Endothelial cell of umbilical vein (primary cell): ENCODE data around the gene MOCS1. TPM values are rescaled to one million over a fixed set of nuclear protein-coding genes. Genes with fewer than 3 reads are reported as not detected.

Source experiments
- BruUV-seq: library from RNA; stranded (reverse); fragments of 400-500 nt; replicated peaks from 2 replicates; lab custom pipeline; 2021; lab: Mats Ljungman, UMichigan
- CTCF ChIA-PET: fragments of 300-600, 350-600 bp; sonication (Branson Sonifier 250); formaldehyde crosslinking; loops from one replicate; lab custom pipeline; 2021; ENCODE audit warnings: antibody characterized with exemption, inconsistent platforms; lab: Charles Lee
- POLR2A ChIA-PET: fragments of 300-600, 350-600 bp; sonication (Branson Sonifier 250); formaldehyde crosslinking; loops from one replicate; lab custom pipeline; 2021; ENCODE audit warnings: antibody characterized with exemption, inconsistent platforms; lab: Charles Lee
- DNase-seq: peaks from one replicate; pipeline ENCODE4 v3.0.0-alpha.2; 2011; ENCODE audit warnings: low read depth, low spot score
- FAIRE-seq: peaks from 2 replicates; lab custom pipeline; 2011; peaks lifted over from hg19 to GRCh38; lab: Jason Lieb, UNC
- H2AFZ ChIP-seq: 2 replicates; pipeline ENCODE4 v1.6.0; 2012; ENCODE audit warnings: low read depth, low read length, control low read depth, inconsistent platforms
- H3K27ac ChIP-seq: 2 replicates; pipeline ENCODE4 v1.5.1; 2011; ENCODE audit warnings: low read depth, mild to moderate bottlenecking, control low read depth, low read length, moderate library complexity; ENCODE audit not compliant: insufficient read depth
- H3K27me3 ChIP-seq, 2 experiments: 2 replicates each; pipeline versions ENCODE4 v1.6.0 to v1.6.1; 2011; ENCODE audit warnings: low read length in 2 of 2, mixed read lengths in 1 of 2; ENCODE audit not compliant: control insufficient read depth in 2 of 2, insufficient read depth in 2 of 2
- H3K36me3 ChIP-seq, 2 experiments: 2 replicates in 1 of 2; 3 replicates in 1 of 2; pipeline ENCODE4 v1.5.1; 2011; ENCODE audit warnings: low read length in 2 of 2, mild to moderate bottlenecking in 1 of 2, moderate library complexity in 1 of 2; ENCODE audit not compliant: control insufficient read depth in 2 of 2, insufficient read depth in 2 of 2; ENCODE audit errors: extremely low read depth in 1 of 2
- H3K4me1 ChIP-seq: 3 replicates; pipeline ENCODE4 v1.5.1; 2011; ENCODE audit warnings: mild to moderate bottlenecking, low read length; ENCODE audit not compliant: control insufficient read depth, insufficient read depth; ENCODE audit errors: extremely low read depth
- H3K4me2 ChIP-seq: 2 replicates; pipeline ENCODE4 v1.6.1; 2011; ENCODE audit warnings: low read length, control low read depth, mixed read lengths; ENCODE audit not compliant: insufficient read depth
- H3K4me3 ChIP-seq, 3 experiments: fragments of 200-600 bp in 1 of 3; sonication (generic), shearing (Covaris generic) in 1 of 3; replicated peaks in 1 of 3; 2 replicates each; pipeline ENCODE4 v1.5.1; 2011 to 2016; ENCODE audit warnings: control low read depth in 3 of 3, low read length in 3 of 3, mild to moderate bottlenecking in 2 of 3, inconsistent platforms in 1 of 3, low read depth in 1 of 3, moderate library complexity in 1 of 3; ENCODE audit not compliant: insufficient read depth in 1 of 3
- H3K79me2 ChIP-seq: 2 replicates; pipeline ENCODE4 v1.6.0; 2012; ENCODE audit warnings: low read length, inconsistent platforms; ENCODE audit not compliant: control insufficient read depth, insufficient read depth
- H3K9ac ChIP-seq: replicated peaks from 2 replicates; pipeline ENCODE3; 2011; ENCODE audit warnings: low read length, control low read depth; ENCODE audit not compliant: insufficient read depth; ENCODE audit errors: extremely low read depth
- H3K9me1 ChIP-seq: replicated peaks from 3 replicates; pipeline ENCODE4 v1.6.0; 2011; ENCODE audit warnings: mild to moderate bottlenecking, low read length; ENCODE audit not compliant: control insufficient read depth, insufficient read depth; ENCODE audit errors: extremely low read depth
- H3K9me3 ChIP-seq: replicated peaks from 2 replicates; pipeline ENCODE4 v1.5.1; 2012; ENCODE audit warnings: low read length, inconsistent platforms; ENCODE audit not compliant: control insufficient read depth, insufficient read depth
- H4K20me1 ChIP-seq: replicated peaks from 2 replicates; pipeline ENCODE3; 2011; ENCODE audit warnings: mild to moderate bottlenecking, low read length; ENCODE audit not compliant: control insufficient read depth, insufficient read depth; ENCODE audit errors: extremely low read depth
- EZH2 ChIP-seq: IDR thresholded peaks from 2 replicates; pipeline ENCODE4 v1.6.1; 2012; ENCODE audit warnings: borderline replicate concordance, low read depth, mild to moderate bottlenecking, moderate library complexity, low read length, inconsistent platforms; ENCODE audit not compliant: severe bottlenecking
- FOS ChIP-seq: IDR thresholded peaks from 2 replicates; pipeline ENCODE4 v1.6.1; 2011; ENCODE audit warnings: mild to moderate bottlenecking, low read length, moderate library complexity, borderline replicate concordance; ENCODE audit not compliant: insufficient read depth
- GATA2 ChIP-seq: IDR thresholded peaks from 2 replicates; pipeline ENCODE4 v1.7.0; 2011; ENCODE audit warnings: low read depth, mild to moderate bottlenecking, moderate library complexity, mixed read lengths, low read length; ENCODE audit not compliant: insufficient read length, insufficient read depth
- JUN ChIP-seq: IDR thresholded peaks from 2 replicates; pipeline ENCODE4 v1.6.1; 2011; ENCODE audit warnings: borderline replicate concordance, low read depth; ENCODE audit not compliant: insufficient read length, insufficient read depth
- MYC ChIP-seq: IDR thresholded peaks from one replicate; pipeline ENCODE4 v1.6.1; 2011; ENCODE audit warnings: mild to moderate bottlenecking, low read depth, low read length
- POLR2A ChIP-seq: IDR thresholded peaks from 2 replicates; pipeline ENCODE4 v1.6.1; 2012; ENCODE audit warnings: low read depth, mild to moderate bottlenecking, control low read depth, low read length
- POLR2AphosphoS5 ChIP-seq: IDR thresholded peaks from 2 replicates; pipeline ENCODE4 v1.6.1; 2012; ENCODE audit warnings: low read depth, mild to moderate bottlenecking, control low read depth, low read length, moderate library complexity; ENCODE audit not compliant: insufficient read depth
- dilution Hi-C: fragments of 300-500 bp; cut with MboI; formaldehyde crosslinking; loops from one replicate; pipeline ENCODE4 v1.15.0; 2019; ENCODE audit warnings: low sequenced_read_pairs; ENCODE audit not compliant: extremely low pct_ligation_motif_present
- intact Hi-C: fragments of 100-400 bp; cut with micrococcal nuclease; formaldehyde crosslinking; loops from one replicate; pipeline ENCODE4 v1.10.0; 2022
- polyA plus RNA-seq, 4 experiments: library from polyadenylated mRNA; depleted of rRNA in 3 of 4; stranded (reverse) in 3 of 4; unstranded in 1 of 4; fragments of >200 nt; gene quantifications; 2 replicates each; pipeline versions ENCODE4 v1.2.1 to v1.2.3, GENCODE V29; 2011 to 2012; ENCODE audit warnings: missing spikeins in 1 of 4
- total RNA-seq: library from RNA; stranded (reverse); gene quantifications from 2 replicates; pipeline ENCODE4 v1.2.3, GENCODE V29; 2021
- TF ChIP-seq, protein P1 (sequence below): IDR thresholded peaks from 2 replicates; pipeline ENCODE4 v1.6.1; 2011; ENCODE audit not compliant: insufficient read depth, insufficient read length
- TF ChIP-seq, protein P2 (sequence below), 2 donors: IDR thresholded peaks; 1 replicate in 1 of 2; 2 replicates in 1 of 2; pipeline ENCODE4 v1.5.1; 2011; ENCODE audit warnings: low read length in 2 of 2, mild to moderate bottlenecking in 2 of 2, moderate library complexity in 2 of 2, control low read depth in 1 of 2, inconsistent platforms in 1 of 2, low read depth in 1 of 2; ENCODE audit not compliant: insufficient read depth in 1 of 2; ENCODE audit errors: extremely low read depth in 1 of 2

The MOCS1 gene
- total and polyA plus RNA-seq, 2 donors (not counting 3 experiments of a cell fraction or from before 2014, with no cell fraction given), result 8.3 to 12.8 TPM

DNA sequence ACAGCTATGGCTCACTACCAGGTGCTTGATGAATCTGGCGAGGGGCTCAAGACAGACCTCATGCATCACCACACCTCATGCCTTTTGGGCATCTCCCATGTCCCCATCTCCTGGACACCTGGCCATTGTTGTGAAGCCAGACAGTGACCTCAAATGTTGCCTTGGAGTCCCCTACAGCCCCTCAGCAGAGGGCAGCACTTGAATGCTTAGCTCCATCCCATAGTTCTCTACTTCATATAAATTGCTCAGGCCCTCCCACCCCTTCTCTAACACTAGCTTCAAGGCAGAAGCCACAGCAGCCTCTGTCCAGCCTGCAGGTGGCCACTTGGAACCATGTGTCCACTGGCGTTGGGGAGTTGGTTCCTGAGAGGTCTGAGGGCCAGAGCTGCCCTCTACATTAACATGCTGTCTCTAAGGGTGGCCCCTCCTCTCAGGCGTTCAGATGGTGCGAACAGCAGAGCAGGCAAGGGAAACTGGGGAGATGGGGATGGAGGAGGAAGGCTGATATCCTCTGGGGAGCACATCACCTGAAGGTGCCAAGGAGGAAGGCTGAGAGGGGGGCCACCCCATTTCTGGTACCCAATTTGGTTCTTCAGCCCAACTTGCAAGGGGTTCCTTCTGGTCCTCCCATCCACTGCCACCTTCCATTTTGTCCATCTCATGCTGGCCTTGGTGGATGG is 31.3 kb downstream of the MOCS1 start:
- no peaks in the 10 kb centered on the region for H3K9me3 ChIP-seq
- peaks cover 0 to 6% of the 10 kb centered on the region in 2 experiments for H3K36me3 ChIP-seq
- H3K9me1 ChIP-seq, result no peaks in the 10 kb centered on the region
- no peak overlapping the region for H3K27ac ChIP-seq
- no peak for DNase-seq
- FAIRE-seq, result no peak
- CTCF ChIA-PET, result interaction anchor here (0.7 to 2.3 kb wide), 4 partner anchors 9 to 406 kb away, joined by 3 to 9 read pairs (median 4); no protein-coding TSS in a partner anchor
- H3K4me3 ChIP-seq, result no peak overlapping the region
- TF ChIP-seq POLR2AphosphoS5, result no peak
- TF ChIP-seq JUN, result no peak
- TF ChIP-seq, protein P1, sequence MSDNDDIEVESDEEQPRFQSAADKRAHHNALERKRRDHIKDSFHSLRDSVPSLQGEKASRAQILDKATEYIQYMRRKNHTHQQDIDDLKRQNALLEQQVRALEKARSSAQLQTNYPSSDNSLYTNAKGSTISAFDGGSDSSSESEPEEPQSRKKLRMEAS, result no peak
- POLR2A ChIA-PET, result no interaction called here
- H3K4me1 ChIP-seq, result no peaks in the 10 kb centered on the region
- peaks cover 0 to 2% of the 10 kb centered on the region in 2 experiments for H3K27me3 ChIP-seq
- intact Hi-C loops, result no loop called here
- dilution Hi-C loops, result no loop called here
- no peak overlapping the region for H3K4me2 ChIP-seq
- H4K20me1 ChIP-seq, result no peaks in the 10 kb centered on the region
- H2AFZ ChIP-seq, result no peak overlapping the region
- no peaks in the 10 kb centered on the region for H3K79me2 ChIP-seq
- BruUV-seq, result no TSS peak
- no peak overlapping the region for H3K9ac ChIP-seq

DNA sequence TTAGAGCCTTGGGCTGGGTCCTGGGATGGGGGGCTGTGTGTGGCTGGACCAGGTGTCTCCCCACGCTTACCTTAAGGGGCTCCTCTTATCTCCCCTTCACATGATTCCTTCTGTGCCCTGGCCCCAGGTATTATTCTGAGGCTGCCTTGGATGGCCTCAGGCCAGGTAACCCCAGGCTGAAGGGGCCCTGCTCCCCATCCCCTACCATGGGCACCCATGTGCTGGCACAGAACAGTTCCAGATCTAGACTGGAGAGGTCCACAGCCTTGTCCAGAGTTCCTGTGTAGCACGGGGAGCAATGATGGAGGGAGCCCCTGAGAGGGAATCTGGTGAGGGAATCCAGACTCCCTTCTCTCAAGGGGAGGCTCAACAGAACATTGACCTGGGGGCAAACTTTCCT is 32.1 kb downstream of the MOCS1 start:
- Histone ChIP-seq H3K4me1 (no peaks in the 10 kb centered on the region), H2AFZ (no peak overlapping the region), H3K27me3 (peaks cover 0 to 2% of the 10 kb centered on the region in 2 experiments), H3K9me1 (no peaks in the 10 kb centered on the region), H3K9ac (no peak overlapping the region), H4K20me1 (no peaks in the 10 kb centered on the region), H3K79me2 (no peaks in the 10 kb centered on the region), H3K27ac (no peak overlapping the region), H3K4me2 (no peak overlapping the region), H3K36me3 (peaks cover 0 to 6% of the 10 kb centered on the region in 2 experiments), H3K9me3 (no peaks in the 10 kb centered on the region), H3K4me3 (no peak overlapping the region)
- no peak for TF ChIP-seq FOS
- TF ChIP-seq, protein P1, result no peak
- TF ChIP-seq, protein P2, sequence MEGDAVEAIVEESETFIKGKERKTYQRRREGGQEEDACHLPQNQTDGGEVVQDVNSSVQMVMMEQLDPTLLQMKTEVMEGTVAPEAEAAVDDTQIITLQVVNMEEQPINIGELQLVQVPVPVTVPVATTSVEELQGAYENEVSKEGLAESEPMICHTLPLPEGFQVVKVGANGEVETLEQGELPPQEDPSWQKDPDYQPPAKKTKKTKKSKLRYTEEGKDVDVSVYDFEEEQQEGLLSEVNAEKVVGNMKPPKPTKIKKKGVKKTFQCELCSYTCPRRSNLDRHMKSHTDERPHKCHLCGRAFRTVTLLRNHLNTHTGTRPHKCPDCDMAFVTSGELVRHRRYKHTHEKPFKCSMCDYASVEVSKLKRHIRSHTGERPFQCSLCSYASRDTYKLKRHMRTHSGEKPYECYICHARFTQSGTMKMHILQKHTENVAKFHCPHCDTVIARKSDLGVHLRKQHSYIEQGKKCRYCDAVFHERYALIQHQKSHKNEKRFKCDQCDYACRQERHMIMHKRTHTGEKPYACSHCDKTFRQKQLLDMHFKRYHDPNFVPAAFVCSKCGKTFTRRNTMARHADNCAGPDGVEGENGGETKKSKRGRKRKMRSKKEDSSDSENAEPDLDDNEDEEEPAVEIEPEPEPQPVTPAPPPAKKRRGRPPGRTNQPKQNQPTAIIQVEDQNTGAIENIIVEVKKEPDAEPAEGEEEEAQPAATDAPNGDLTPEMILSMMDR (IDR thresholded peaks at IDR 0.05; ENCODE audit: extremely low read depth in 1 of 2, insufficient read depth in 1 of 2, low read depth in 1 of 2, low read length in 2 of 2), result no peak
- no peak for TF ChIP-seq GATA2
- TF ChIP-seq JUN, result no peak
- TF ChIP-seq POLR2AphosphoS5, result no peak
- TF ChIP-seq EZH2, result no peak
- TF ChIP-seq MYC, result no peak
- TF ChIP-seq POLR2A, result no peak
- intact Hi-C loops, result no loop called here
- dilution Hi-C loops, result no loop called here
- ChIA-PET CTCF (no interaction called here), POLR2A (no interaction called here)
- no TSS peak for BruUV-seq
- FAIRE-seq (no peak), DNase-seq (no peak)
